ENCODE results near the gene TRIM68.

GRCh38 chr11:4642043-4642442, 34.0 kb upstream of the TRIM68 start:
- TF ChIP-seq CTCF (conservative IDR thresholded peaks at IDR 0.05; ENCODE audit: low read depth, low read length) (no peak), EZH2 (IDR thresholded peaks at IDR 0.05; ENCODE audit: borderline replicate concordance, low read depth, low read length, poor library complexity, severe bottlenecking) (no peak)
